Endothelial cell of umbilical vein (primary cell): ENCODE measurements around the gene ZBTB7A. TPM values are rescaled to one million over a fixed set of nuclear protein-coding genes. Genes with fewer than 3 reads are reported as not detected.

Experiments
- BruUV-seq: library from RNA; stranded (reverse); fragments of 400-500 nt; replicated peaks from 2 replicates; lab custom pipeline; 2021; lab: Mats Ljungman, UMichigan
- CTCF ChIA-PET: fragments of 300-600, 350-600 bp; sonication (Branson Sonifier 250); formaldehyde crosslinking; loops from one replicate; lab custom pipeline; 2021; ENCODE audit warnings: antibody characterized with exemption, inconsistent platforms; lab: Charles Lee
- POLR2A ChIA-PET: fragments of 300-600, 350-600 bp; sonication (Branson Sonifier 250); formaldehyde crosslinking; loops from one replicate; lab custom pipeline; 2021; ENCODE audit warnings: antibody characterized with exemption, inconsistent platforms; lab: Charles Lee
- DNase-seq: peaks from one replicate; pipeline ENCODE4 v3.0.0-alpha.2; 2011; ENCODE audit warnings: low read depth, low spot score
- FAIRE-seq: peaks from 2 replicates; lab custom pipeline; 2011; peaks lifted over from hg19 to GRCh38; lab: Jason Lieb, UNC
- H2AFZ ChIP-seq: 2 replicates; pipeline ENCODE4 v1.6.0; 2012; ENCODE audit warnings: low read depth, low read length, control low read depth, inconsistent platforms
- H3K27ac ChIP-seq: 2 replicates; pipeline ENCODE4 v1.5.1; 2011; ENCODE audit warnings: low read depth, mild to moderate bottlenecking, control low read depth, low read length, moderate library complexity; ENCODE audit not compliant: insufficient read depth
- H3K27me3 ChIP-seq, 2 experiments: 2 replicates each; pipeline versions ENCODE4 v1.6.0 to v1.6.1; 2011; ENCODE audit warnings: low read length in 2 of 2, mixed read lengths in 1 of 2; ENCODE audit not compliant: control insufficient read depth in 2 of 2, insufficient read depth in 2 of 2
- H3K36me3 ChIP-seq, 2 experiments: 2 replicates in 1 of 2; 3 replicates in 1 of 2; pipeline ENCODE4 v1.5.1; 2011; ENCODE audit warnings: low read length in 2 of 2, mild to moderate bottlenecking in 1 of 2, moderate library complexity in 1 of 2; ENCODE audit not compliant: control insufficient read depth in 2 of 2, insufficient read depth in 2 of 2; ENCODE audit errors: extremely low read depth in 1 of 2
- H3K4me1 ChIP-seq: 3 replicates; pipeline ENCODE4 v1.5.1; 2011; ENCODE audit warnings: mild to moderate bottlenecking, low read length; ENCODE audit not compliant: control insufficient read depth, insufficient read depth; ENCODE audit errors: extremely low read depth
- H3K4me2 ChIP-seq: 2 replicates; pipeline ENCODE4 v1.6.1; 2011; ENCODE audit warnings: low read length, control low read depth, mixed read lengths; ENCODE audit not compliant: insufficient read depth
- H3K4me3 ChIP-seq, 3 experiments: fragments of 200-600 bp in 1 of 3; sonication (generic), shearing (Covaris generic) in 1 of 3; replicated peaks in 1 of 3; 2 replicates each; pipeline ENCODE4 v1.5.1; 2011 to 2016; ENCODE audit warnings: control low read depth in 3 of 3, low read length in 3 of 3, mild to moderate bottlenecking in 2 of 3, inconsistent platforms in 1 of 3, low read depth in 1 of 3, moderate library complexity in 1 of 3; ENCODE audit not compliant: insufficient read depth in 1 of 3
- H3K79me2 ChIP-seq: 2 replicates; pipeline ENCODE4 v1.6.0; 2012; ENCODE audit warnings: low read length, inconsistent platforms; ENCODE audit not compliant: control insufficient read depth, insufficient read depth
- H3K9ac ChIP-seq: replicated peaks from 2 replicates; pipeline ENCODE3; 2011; ENCODE audit warnings: low read length, control low read depth; ENCODE audit not compliant: insufficient read depth; ENCODE audit errors: extremely low read depth
- H3K9me1 ChIP-seq: replicated peaks from 3 replicates; pipeline ENCODE4 v1.6.0; 2011; ENCODE audit warnings: mild to moderate bottlenecking, low read length; ENCODE audit not compliant: control insufficient read depth, insufficient read depth; ENCODE audit errors: extremely low read depth
- H3K9me3 ChIP-seq: replicated peaks from 2 replicates; pipeline ENCODE4 v1.5.1; 2012; ENCODE audit warnings: low read length, inconsistent platforms; ENCODE audit not compliant: control insufficient read depth, insufficient read depth
- H4K20me1 ChIP-seq: replicated peaks from 2 replicates; pipeline ENCODE3; 2011; ENCODE audit warnings: mild to moderate bottlenecking, low read length; ENCODE audit not compliant: control insufficient read depth, insufficient read depth; ENCODE audit errors: extremely low read depth
- CTCF ChIP-seq, 2 donors: IDR thresholded peaks; 1 replicate in 1 of 2; 2 replicates in 1 of 2; pipeline ENCODE4 v1.5.1; 2011; ENCODE audit warnings: low read length in 2 of 2, mild to moderate bottlenecking in 2 of 2, moderate library complexity in 2 of 2, control low read depth in 1 of 2, inconsistent platforms in 1 of 2, low read depth in 1 of 2; ENCODE audit not compliant: insufficient read depth in 1 of 2; ENCODE audit errors: extremely low read depth in 1 of 2
- EZH2 ChIP-seq: IDR thresholded peaks from 2 replicates; pipeline ENCODE4 v1.6.1; 2012; ENCODE audit warnings: borderline replicate concordance, low read depth, mild to moderate bottlenecking, moderate library complexity, low read length, inconsistent platforms; ENCODE audit not compliant: severe bottlenecking
- FOS ChIP-seq: IDR thresholded peaks from 2 replicates; pipeline ENCODE4 v1.6.1; 2011; ENCODE audit warnings: mild to moderate bottlenecking, low read length, moderate library complexity, borderline replicate concordance; ENCODE audit not compliant: insufficient read depth
- GATA2 ChIP-seq: IDR thresholded peaks from 2 replicates; pipeline ENCODE4 v1.7.0; 2011; ENCODE audit warnings: low read depth, mild to moderate bottlenecking, moderate library complexity, mixed read lengths, low read length; ENCODE audit not compliant: insufficient read length, insufficient read depth
- POLR2AphosphoS5 ChIP-seq: IDR thresholded peaks from 2 replicates; pipeline ENCODE4 v1.6.1; 2012; ENCODE audit warnings: low read depth, mild to moderate bottlenecking, control low read depth, low read length, moderate library complexity; ENCODE audit not compliant: insufficient read depth
- dilution Hi-C: fragments of 300-500 bp; cut with MboI; formaldehyde crosslinking; loops from one replicate; pipeline ENCODE4 v1.15.0; 2019; ENCODE audit warnings: low sequenced_read_pairs; ENCODE audit not compliant: extremely low pct_ligation_motif_present
- intact Hi-C: fragments of 100-400 bp; cut with micrococcal nuclease; formaldehyde crosslinking; loops from one replicate; pipeline ENCODE4 v1.10.0; 2022
- polyA plus RNA-seq, 4 experiments: library from polyadenylated mRNA; depleted of rRNA in 3 of 4; stranded (reverse) in 3 of 4; unstranded in 1 of 4; fragments of >200 nt; gene quantifications; 2 replicates each; pipeline versions ENCODE4 v1.2.1 to v1.2.3, GENCODE V29; 2011 to 2012; ENCODE audit warnings: missing spikeins in 1 of 4
- total RNA-seq: library from RNA; stranded (reverse); gene quantifications from 2 replicates; pipeline ENCODE4 v1.2.3, GENCODE V29; 2021
- TF ChIP-seq, protein P1 (sequence below): IDR thresholded peaks from 2 replicates; pipeline ENCODE4 v1.6.1; 2011; ENCODE audit not compliant: insufficient read depth, insufficient read length

Gene ZBTB7A
- total and polyA plus RNA-seq, 2 donors (not counting 3 experiments of a cell fraction or from before 2014, with no cell fraction given): 8.2 to 29.0 TPM

- no peaks in the 10 kb centered on the region for H4K20me1 ChIP-seq
- no TSS peak for BruUV-seq
- POLR2A ChIA-PET: no interaction called here
- no peak for DNase-seq
- H3K9ac ChIP-seq: no peak overlapping the region
- intact Hi-C loops (no loop called here), dilution Hi-C loops (no loop called here)
- no peak for FAIRE-seq
- H3K9me3 ChIP-seq: no peaks in the 10 kb centered on the region
- H3K9me1 ChIP-seq: no peaks in the 10 kb centered on the region
- no peak overlapping the region for H3K4me2 ChIP-seq
- peaks cover 0 to 27% of the 10 kb centered on the region in 2 experiments for H3K36me3 ChIP-seq
- no peak overlapping the region for H3K27ac ChIP-seq
- CTCF ChIA-PET: interaction anchor here (1.0 kb wide), 1 partner anchor 12 kb away, joined by 3 read pairs; no protein-coding TSS in a partner anchor
- TF ChIP-seq POLR2AphosphoS5: no peak
- no peak for TF ChIP-seq EZH2
- TF ChIP-seq FOS: no peak
- TF ChIP-seq GATA2: no peak
- TF ChIP-seq CTCF (IDR thresholded peaks at IDR 0.05; ENCODE audit: extremely low read depth in 1 of 2, insufficient read depth in 1 of 2, low read depth in 1 of 2, low read length in 2 of 2): no peak
- TF ChIP-seq, protein P1, sequence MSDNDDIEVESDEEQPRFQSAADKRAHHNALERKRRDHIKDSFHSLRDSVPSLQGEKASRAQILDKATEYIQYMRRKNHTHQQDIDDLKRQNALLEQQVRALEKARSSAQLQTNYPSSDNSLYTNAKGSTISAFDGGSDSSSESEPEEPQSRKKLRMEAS: no peak
- H3K4me1 ChIP-seq: peaks cover 2% of the 10 kb centered on the region
- H3K4me3 ChIP-seq: no peak overlapping the region
- H3K79me2 ChIP-seq: peaks cover 20% of the 10 kb centered on the region
- H2AFZ ChIP-seq: no peak overlapping the region
- H3K27me3 ChIP-seq: no peaks in the 10 kb centered on the region
Observed at GRCh38 chr19:4018775-4019504, 47.8 kb downstream of the ZBTB7A start.
